ENCODE results near the gene ELMOD3. TPM values are rescaled to one million over a fixed set of nuclear protein-coding genes. Genes with fewer than 3 reads are reported as not detected.
"Not testable (repeated sequence)": the region's sequence is repeated elsewhere in the genome, so short reads cannot be mapped to it uniquely, and the experiment has no call there.

The ELMOD3 gene
- total RNA-seq, 1 donor from 2014 or later: 22.3 TPM

GRCh38 chr2:85367180-85367579, 12.6 kb downstream of the ELMOD3 start:
- intact Hi-C loops (cut with micrococcal nuclease): no loop called here

- intact Hi-C loops (cut with micrococcal nuclease): no loop called here
These were observed 14.4 kb downstream of the ELMOD3 start for GRCh38 chr2:85368921-85369320.

DNA sequence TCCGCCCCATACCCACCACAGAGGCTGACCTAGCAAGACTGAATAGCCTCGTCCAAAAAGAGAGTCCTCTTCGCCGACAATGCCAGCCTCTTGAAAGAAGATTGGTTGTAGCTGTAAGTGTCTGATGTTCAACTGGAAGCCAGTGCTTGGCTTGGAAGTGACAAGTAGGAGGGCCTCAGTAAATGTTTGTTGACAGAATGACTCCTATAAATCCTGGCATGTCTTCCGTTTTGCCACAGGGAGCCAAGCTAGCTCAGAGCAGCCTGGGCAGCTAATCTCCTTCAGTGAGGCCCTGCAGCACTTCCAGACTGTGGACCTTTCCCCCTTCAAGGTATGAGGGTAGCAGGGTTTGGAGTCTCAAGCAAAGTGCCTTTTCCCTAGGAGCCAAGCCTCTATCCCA, 14.9 kb downstream of the ELMOD3 start:
- intact Hi-C loops (cut with micrococcal nuclease): no loop called here

GRCh38 chr2:85371045-85371444, 16.5 kb downstream of the ELMOD3 start:
- intact Hi-C loops (cut with micrococcal nuclease): no loop called here

DNA sequence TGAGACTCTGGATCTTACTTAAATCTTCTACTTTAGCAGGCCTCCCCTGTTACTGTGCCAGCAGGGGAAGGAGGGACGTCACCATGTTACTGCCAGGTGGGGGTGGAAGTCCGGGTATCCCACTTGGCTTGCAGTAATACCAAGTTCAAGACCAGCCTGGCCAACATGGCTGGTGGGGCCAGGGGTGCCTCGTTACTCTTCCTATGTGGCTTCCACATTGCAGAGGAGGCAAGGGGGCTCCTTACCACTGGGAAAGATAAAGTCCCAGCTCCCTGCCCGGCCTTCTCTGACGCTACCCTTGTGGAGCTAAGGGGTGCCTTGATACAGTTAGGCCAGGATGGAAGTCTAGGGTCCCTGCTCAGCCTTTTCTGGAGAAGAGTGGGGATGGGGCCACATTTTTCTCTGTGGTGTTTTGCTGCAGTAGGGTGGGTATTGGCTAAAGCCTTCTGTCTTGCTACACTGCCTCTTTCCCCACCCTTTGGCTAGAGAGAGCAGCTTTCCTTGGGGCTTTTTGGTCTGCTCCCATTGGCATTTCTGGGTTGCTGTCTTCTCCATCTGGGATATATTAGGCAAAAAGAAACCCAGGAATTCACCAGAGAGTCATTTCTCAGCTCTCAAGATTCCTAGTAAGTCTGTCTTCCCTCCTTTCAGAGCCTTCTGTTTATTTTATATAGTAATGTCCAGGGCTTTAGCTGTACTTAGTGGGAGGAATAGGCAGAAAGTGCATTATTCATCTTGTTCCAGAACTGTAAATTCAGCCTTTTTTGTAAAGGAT, 21.9 kb downstream of the ELMOD3 start:
- intact Hi-C loops (cut with micrococcal nuclease): no loop called here

DNA sequence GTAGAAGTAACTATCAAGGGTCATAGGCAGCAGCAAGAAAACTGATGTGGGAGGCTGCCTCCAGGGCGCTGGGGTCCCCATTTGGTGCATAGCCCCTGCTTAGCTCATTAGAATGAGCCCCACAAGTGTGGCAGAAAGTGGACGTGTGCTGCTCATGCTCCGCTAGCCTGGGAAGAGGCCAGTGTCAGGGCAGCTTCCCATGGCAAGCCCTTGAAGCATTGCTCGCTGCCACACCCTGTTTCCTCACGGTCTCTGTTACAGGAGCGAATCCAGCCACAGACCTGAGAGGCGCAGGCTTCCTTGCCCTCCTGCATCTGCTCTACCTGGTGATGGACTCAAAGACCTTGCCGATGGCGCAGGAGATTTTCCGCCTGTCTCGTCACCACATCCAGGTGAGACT, 22.5 kb downstream of the ELMOD3 start:
- intact Hi-C loops (cut with micrococcal nuclease): no loop called here

GRCh38 chr2:85378257-85378656, 23.7 kb downstream of the ELMOD3 start:
- intact Hi-C loops (cut with micrococcal nuclease): no loop called here

DNA sequence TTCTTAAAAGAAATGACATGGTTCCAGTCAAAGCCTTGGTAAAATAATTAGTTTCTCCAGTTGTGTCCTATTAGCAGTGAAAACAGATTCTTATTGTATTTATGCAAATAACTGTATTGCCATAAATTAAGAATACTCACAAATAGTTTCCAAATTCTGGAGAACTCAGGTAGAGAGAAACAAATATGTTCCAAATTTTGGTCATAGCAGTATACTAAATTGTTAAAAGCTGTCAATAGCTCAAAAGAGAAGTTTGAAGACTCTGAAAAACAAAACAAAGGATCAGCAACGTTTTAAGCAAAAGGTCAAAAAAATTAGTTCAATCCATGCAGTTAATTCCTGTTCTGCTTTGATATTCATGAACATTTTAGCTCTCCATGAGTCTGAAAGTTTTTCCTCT, 25.5 kb downstream of the ELMOD3 start:
- intact Hi-C loops (cut with micrococcal nuclease): no loop called here

DNA sequence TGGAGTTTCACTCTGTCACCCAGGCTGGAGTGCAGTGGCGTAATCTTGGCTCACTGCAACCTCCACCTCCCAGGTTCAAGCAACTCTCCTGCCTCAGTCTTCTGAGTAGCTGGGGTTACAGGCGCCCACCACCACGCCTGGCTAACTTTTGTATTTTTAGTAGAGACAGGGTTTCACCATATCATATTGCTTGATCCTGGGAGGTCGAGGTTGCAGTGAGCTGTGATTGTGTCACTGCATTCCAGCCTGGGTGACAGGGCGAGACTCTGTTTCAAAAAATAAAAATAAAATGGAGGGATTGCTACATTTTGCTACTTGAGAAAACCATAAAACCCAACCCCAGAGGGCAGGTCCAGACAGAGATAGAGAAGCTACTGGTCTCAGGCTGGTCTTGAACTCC, 28.6 kb downstream of the ELMOD3 start:
- intact Hi-C loops (cut with micrococcal nuclease): not testable (repeated sequence)

DNA sequence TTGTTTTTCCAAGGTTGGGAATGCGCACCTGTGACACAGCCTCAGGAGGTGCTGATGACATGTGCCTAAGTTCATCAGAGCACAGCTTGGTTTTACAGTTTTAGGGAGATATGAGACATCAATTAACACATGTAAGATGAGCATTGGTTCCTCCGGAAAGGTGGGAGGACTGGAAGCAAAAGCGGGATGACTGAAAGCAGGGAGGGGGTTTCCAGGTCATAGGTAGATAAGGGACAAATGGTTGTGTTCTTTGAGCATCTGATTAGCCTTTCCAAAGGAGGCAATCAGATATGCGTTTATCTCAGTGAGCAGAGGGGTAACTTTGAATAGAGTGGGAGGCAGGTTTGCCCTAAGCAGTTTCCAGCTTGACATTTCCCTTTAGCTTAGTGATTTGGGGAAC, 29.3 kb downstream of the ELMOD3 start:
- intact Hi-C loops (cut with micrococcal nuclease): no loop called here

GRCh38 chr2:85385746-85386145, 31.2 kb downstream of the ELMOD3 start:
- intact Hi-C loops (cut with micrococcal nuclease): no loop called here

DNA sequence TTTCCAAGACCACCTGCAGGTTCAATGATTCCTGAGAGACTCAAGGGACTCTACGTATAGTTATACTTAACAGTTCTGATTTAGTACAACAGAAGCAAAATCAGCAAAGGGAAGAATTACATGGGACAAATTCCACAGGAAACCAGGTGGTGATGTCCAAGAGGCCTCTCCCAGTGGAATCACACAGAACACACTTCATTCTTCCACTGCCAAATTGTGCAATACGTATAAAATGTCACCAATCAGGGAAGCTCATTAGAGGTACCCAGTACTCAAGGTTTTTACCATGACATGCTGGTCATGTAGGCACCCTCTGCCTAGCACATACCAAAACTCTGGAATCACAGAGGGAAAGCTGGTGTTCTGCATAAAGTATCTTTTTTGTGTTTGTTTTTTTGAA, 33.2 kb downstream of the ELMOD3 start:
- intact Hi-C loops (cut with micrococcal nuclease): no loop called here

DNA sequence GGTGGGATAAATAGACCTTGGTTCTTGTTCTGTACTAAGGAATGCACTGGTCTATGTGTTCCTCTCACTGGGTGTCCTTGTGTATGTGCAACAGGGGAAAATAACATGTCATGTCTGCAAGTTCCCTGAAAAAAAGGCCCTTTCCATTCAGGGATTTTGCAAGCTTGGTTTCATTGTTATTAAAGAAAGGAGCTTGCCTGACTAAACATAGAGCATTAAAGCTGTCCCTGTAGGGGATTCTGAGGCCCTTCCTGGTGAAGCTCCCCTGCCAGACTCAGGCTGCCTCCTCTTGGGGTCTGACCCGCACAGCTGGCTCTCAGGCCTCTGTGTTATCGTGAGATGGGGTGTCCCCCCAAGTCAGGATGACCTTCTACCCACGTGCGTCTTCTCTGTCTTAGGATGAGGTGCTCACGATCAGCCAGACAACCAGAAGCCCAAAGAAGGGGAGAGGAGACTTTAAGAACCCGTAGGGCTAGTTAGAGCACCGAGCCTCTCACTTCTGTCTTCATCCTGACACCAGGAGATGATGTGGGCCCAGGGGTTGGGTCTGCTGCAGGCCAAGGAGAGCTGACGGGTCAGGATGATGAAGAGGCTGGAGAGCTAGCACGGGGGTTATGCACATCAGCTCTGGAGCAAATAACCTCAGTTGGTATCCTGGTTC, 34.4 kb downstream of the ELMOD3 start:
- intact Hi-C loops (cut with micrococcal nuclease): no loop called here

- intact Hi-C loops (cut with micrococcal nuclease): loop anchor here (1.0 kb wide), 5 partner anchors 29 to 423 kb away; partner anchors contain the start of genes ELMOD3 and RETSAT
These were observed 36.5 kb downstream of the ELMOD3 start for GRCh38 chr2:85390941-85391669.

DNA sequence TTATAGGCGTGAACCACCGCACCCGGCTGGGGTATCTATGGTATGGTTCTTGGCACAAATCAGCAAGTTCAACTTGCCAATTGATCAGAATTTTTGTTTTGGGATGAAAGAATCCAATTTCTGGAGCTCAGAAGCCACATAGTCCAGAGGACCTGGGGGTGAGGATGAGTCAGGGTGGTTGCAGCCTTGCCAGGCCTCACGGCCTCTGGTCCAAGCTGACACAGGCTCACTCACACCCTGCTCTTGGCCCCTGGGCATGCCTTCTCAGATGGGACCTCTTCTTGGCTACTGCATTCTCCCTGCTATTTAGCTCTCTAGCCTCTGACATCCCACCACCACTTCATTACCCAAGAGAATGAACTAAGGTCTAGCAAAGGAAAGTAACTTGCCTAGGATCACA, 39.3 kb downstream of the ELMOD3 start:
- intact Hi-C loops (cut with micrococcal nuclease): loop anchor here (2.0 kb wide), 2 partner anchors 15 to 67 kb away; partner anchors contain the start of gene TGOLN2

DNA sequence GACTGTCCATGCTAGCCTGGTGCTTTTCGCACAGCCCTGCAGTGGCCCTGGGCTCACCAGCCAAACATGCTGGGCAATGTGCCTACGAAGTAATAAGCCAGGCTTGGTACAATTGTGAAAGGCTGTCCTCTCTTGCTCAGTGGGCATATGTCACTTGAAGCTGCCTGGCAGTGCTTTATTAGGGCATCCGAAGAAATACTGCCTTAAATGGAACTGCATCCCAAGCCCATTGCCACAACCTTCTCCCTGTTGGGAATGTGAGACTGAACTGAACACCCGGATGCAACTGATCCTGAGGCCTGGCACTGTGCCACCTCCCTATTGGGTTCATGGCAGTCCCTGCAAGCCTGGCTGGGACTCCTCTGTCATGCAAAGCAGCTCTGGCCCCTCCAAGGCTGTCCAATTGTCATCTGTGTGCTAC, 39.7 kb downstream of the ELMOD3 start:
- intact Hi-C loops (cut with micrococcal nuclease): no loop called here

DNA sequence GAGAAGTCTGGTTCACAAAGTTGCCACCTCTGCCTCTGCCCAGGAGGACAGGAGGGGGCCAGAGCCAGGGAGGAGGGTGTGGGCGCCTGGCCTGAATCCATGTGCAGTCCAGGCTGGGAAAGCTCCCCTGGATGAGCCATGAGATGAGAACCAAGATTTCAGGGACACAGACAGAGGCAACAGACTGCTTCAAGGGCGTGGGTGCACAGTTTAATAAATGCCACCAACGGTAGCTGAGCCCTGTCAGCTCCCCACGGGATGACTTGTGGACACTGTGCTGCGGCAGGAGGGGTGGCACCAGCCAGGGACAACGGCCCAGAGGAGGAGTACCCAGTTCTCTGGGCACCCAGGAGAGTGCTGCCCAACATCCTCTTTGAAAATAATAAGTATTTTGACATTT, 40.4 kb downstream of the ELMOD3 start:
- intact Hi-C loops (cut with micrococcal nuclease): no loop called here

- intact Hi-C loops (cut with micrococcal nuclease): no loop called here
These were observed 41.4 kb downstream of the ELMOD3 start for GRCh38 chr2:85395912-85396475.

DNA sequence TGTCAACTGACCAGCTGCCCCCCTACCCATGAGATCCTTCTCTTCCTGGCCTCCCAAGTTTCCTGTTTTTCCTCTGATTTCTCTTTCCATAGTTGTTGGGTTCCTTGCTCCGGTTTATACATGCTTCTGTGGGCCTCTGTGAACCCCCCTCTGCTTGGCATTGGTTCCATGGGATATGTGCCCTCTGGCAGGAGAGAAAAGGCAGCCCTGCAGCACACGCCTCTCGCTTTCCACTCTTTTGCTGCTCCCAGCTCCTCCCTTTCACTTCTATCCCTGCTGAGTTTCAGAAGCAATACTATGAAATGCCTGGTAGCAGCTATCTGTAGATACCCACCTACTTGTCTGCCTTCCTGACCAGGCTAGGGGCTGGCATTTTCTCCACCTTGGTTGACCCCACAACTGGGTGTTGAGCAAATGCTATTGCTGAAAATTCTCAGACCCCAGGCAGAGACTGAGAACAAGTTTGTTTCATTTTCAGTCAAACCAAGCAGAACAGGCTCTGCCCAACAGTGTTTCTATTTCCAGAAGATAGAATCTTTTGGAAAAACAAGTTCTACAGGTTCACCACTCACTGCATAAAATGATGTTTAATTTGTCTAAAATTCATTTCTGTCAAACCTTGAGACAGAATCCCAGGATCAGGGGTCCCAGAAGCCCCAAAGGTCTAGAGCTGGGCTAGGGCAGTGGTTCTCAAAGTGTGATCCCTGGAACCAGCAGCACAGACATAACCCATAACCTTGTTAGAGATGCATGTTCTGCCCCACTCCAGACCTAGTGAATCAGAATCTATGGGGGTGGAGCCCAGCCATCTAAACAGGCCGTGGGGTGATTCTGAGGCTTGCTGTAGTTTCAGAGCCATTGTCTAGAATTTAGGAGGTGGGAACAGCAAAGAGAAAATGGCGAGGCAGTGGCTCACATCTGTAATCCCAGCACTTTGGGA, 42.2 kb downstream of the ELMOD3 start:
- intact Hi-C loops (cut with micrococcal nuclease): no loop called here

- intact Hi-C loops (cut with micrococcal nuclease): no loop called here
These were observed 43.4 kb downstream of the ELMOD3 start for GRCh38 chr2:85397925-85398331.

Measured in T-helper 1 cell treated with Interleukin-12 subunit alpha and Interleukin-12 subunit beta and Interleukin-4 antibody, amounts not matched to agents 30 ng/mL and 1 ng/mL, for 36 hours (primary cell).